Mucosa of descending colon (tissue), 3 donors: ENCODE measurements around the gene TMEM134. TPM values are rescaled to one million over a fixed set of nuclear protein-coding genes. Genes with fewer than 3 reads are reported as not detected.
"Not testable (repeated sequence)": the region's sequence is repeated elsewhere in the genome, so short reads cannot be mapped to it uniquely, and the experiment has no call there.

Experiments used
- ATAC-seq: fragments of 200-7000 bp; cut with Tn5 transposase; one replicate; pipeline ENCODE4 v1.9.1; 2020; ENCODE audit warnings: mild to moderate bottlenecking, moderate library complexity
- DNase-seq, 3 donors: peaks; one replicate each; pipeline ENCODE4 v3.0.0-alpha.2; 2020
- H3K36me3 ChIP-seq: fragments of 200-600 bp; one replicate; pipeline ENCODE4 v1.8.0; 2021; ENCODE audit warnings: low read depth, mild to moderate bottlenecking
- H3K4me1 ChIP-seq: fragments of 200-600 bp; one replicate; pipeline ENCODE4 v1.8.0; 2021; ENCODE audit warnings: low read depth, mild to moderate bottlenecking
- H3K4me3 ChIP-seq: fragments of 200-600 bp; one replicate; pipeline ENCODE4 v1.8.0; 2021; ENCODE audit warnings: mild to moderate bottlenecking
- H3K9me3 ChIP-seq: fragments of 200-600 bp; one replicate; pipeline ENCODE4 v1.8.0; 2021; ENCODE audit warnings: mild to moderate bottlenecking
- intact Hi-C, 2 donors: fragments of 100-400 bp; cut with DNase I in 1 of 2; cut with micrococcal nuclease in 1 of 2; formaldehyde crosslinking; loops; one replicate each; pipeline versions ENCODE4 v1.11.0 to v1.11.1; 2022; cut with DNase I, micrococcal nuclease
- total RNA-seq, 3 donors: library from RNA; stranded (reverse); fragmentation: NEBNext Ultra II Directional in 2 of 3; extraction: Animal tissue kit (Norgen Biotek cat#: 25700) in 2 of 3; gene quantifications; one replicate each; pipeline versions ENCODE4 v1.2.1 to v1.2.4, GENCODE V29; 2021 to 2023
- TF ChIP-seq, protein P1 (sequence below): fragments of 200-600 bp; IDR thresholded peaks from one replicate; pipeline ENCODE4 v1.8.0; 2022; ENCODE audit warnings: antibody characterized with exemption, mild to moderate bottlenecking
- donor health status: DM: no; HTN: no; CAD: no; lungs with moderate emphysema.
- donor health status: DM: no; HTN: no; CAD: no.
- donor health status: DM: no; HTN: yes; CAD: no.

The TMEM134 gene
- total RNA-seq, 3 donors from 2014 or later: 44.7 to 82.2 (median 60.9) TPM

DNA sequence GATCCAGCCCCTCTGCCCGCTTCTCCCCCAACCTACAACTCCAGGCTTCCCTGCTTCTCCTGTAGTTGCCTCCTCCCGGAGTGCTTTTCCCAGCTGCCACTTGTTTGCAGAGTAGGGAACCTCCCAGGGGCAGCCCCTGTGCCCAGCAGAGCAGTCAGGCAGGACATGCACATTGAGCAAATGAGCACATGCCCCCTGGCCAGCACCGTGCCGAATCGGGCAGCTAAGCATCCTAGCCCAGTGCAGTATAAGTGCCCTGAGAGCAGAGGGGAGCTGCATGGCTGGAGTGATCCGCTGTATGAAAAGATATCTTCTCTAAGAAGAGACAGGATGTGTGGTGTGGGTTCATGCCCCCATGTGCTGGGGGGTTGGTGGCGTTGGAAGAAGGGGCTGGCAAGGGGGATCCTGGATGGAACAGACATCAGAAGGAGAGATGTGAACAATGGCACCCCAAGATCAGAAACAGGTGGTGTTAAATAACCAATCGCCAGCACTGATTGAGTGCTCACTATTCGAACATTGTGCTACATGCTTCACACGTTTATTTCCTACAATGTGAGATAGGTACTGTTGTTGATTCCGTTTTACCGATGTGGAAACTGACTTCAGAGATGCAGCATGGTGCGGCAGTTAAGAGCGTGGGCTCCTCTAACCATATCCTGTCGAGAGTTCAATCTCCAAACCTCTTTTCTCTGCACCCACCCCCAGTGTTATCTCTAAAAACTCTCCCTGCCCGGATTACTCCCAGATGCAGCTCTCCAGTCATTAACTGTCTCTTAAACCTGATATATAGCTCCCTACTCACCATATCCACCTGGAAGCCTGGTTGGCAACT is 15.0 kb upstream of the TMEM134 start:
- Histone ChIP-seq H3K36me3 (no peaks in the 10 kb centered on the region), H3K4me3 (no peak overlapping the region), H3K9me3 (no peaks in the 10 kb centered on the region), H3K4me1 (peaks cover 24% of the 10 kb centered on the region)
- TF ChIP-seq, protein P1, sequence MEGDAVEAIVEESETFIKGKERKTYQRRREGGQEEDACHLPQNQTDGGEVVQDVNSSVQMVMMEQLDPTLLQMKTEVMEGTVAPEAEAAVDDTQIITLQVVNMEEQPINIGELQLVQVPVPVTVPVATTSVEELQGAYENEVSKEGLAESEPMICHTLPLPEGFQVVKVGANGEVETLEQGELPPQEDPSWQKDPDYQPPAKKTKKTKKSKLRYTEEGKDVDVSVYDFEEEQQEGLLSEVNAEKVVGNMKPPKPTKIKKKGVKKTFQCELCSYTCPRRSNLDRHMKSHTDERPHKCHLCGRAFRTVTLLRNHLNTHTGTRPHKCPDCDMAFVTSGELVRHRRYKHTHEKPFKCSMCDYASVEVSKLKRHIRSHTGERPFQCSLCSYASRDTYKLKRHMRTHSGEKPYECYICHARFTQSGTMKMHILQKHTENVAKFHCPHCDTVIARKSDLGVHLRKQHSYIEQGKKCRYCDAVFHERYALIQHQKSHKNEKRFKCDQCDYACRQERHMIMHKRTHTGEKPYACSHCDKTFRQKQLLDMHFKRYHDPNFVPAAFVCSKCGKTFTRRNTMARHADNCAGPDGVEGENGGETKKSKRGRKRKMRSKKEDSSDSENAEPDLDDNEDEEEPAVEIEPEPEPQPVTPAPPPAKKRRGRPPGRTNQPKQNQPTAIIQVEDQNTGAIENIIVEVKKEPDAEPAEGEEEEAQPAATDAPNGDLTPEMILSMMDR: no peak
- peak; percentile 2 for ATAC-seq
- peak in 1 of 3 donors; percentile 64 for DNase-seq
- intact Hi-C loops: no loop called here

DNA sequence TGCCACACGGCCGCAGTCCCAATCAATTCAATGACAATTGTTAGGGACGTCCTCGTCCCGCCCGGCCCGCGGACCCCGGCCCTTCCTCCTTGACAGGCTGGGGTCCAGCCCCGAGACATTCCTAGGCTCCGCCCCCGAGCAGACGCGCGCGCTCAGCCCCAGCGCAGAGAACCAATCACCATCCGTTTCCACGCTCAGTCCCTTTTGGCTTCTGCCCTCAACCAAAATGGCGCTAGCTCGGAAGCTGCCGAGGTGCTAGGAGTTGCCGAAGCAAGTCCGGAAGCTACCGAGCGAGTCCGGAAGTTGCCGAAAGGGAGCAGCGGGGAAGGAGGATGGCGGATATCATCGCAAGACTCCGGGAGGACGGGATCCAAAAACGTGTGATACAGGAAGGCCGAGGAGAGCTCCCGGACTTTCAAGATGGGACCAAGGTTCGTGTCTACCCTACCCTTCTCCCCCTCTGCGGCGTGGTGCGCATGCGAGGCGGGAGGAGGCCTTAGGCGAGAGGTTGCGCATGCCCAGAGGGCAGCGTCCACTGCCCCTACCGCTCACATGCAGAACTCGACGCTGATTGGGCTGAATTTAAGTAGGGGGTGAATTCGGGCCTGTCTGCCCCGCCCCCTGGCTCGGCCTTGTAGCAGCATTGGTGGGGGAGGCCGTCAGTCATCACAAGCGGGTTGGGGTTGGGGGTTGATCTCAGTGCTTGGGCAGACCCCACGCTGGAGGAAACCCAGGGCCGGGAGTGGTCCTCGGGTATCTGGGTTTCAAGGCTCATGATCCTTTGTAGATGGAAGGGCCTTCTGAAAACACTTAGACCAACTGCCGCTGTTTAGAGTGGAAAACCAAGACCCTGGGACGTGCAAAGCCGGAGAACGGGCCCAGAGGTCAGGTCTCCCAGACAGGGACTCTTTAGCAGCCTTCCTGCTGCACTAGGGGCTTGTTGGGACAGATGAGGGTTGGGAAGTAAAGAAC is 14.1 kb upstream of the TMEM134 start, which contains the start of gene AIP:
AIP (plus strand) TSS at position 200 of the 972 bp plus-strand sequence; CDS start at position 333, 133 bp downstream.
- H3K9me3 ChIP-seq: no peaks in the 10 kb centered on the region
- TF ChIP-seq, protein P1: no peak
- peaks cover 23% of the 10 kb centered on the region for H3K4me1 ChIP-seq
- peak; percentile 98 to 99 (median 98) for DNase-seq
- peak; percentile 96 for ATAC-seq
- H3K4me3 ChIP-seq: peak within 1 kb of the TSS; percentile 27
- intact Hi-C loops: no loop called here
- no peaks in the 10 kb centered on the region for H3K36me3 ChIP-seq

DNA sequence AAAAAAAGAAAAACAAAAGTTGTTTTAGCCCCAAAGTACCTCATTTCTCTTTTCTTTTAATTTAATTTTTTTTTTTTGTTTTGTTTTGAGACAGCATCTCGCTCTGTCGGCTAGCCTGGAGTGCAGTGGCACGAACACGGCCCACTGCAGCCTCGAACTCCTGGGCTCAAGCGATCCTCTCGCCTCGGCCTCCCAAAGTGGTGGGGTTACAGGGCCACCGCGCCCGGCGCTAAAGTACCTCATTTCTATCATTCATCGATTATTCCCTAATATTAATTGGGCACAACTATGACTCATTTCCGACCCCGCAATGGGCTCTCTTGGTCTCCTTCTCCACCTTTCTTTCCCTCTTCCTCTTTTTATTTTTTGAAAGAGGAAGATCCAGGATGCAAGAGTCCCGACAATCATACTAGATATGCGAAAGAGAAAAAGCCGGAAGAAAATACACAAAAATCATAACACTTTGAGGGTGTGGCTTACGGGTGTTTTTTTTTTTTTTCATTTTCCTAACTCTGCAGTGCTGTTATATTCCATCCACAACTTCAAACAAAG is 13.3 kb upstream of the TMEM134 start:
- intact Hi-C loops: no loop called here
- Histone ChIP-seq H3K4me1 (peaks cover 23% of the 10 kb centered on the region), H3K9me3 (no peaks in the 10 kb centered on the region), H3K36me3 (no peaks in the 10 kb centered on the region), H3K4me3 (peak overlapping the region; percentile 7)
- ATAC-seq: peak; percentile 50
- TF ChIP-seq, protein P1: no peak
- peak in 1 of 3 donors; percentile 54 for DNase-seq

DNA sequence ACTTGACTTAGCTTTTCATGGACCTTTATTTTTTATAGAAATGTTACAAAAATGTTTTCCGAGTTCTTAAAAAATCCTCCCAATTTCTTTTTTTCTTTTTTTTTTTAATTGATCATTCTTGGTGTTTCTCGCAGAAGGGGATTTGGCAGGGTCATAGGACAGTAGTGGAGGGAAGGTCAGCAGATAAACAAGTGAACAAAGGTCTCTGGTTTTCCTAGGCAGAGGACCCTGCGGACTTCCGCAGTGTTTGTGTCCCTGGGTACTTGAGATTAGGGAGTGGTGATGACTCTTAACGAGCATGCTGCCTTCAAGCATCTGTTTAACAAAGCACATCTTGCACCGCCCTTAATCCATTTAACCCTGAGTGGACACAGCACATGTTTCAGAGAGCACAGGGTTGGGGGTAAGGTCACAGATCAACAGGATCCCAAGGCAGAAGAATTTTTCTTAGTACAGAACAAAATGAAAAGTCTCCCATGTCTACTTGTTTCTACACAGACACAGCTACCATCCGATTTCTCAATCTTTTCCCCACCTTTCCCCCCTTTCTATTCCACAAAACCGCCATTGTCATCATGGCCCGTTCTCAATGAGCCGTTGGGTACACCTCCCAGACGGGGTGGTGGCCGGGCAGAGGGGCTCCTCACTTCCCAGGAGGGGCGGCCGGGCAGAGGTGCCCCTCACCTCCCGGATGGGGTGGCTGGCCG is 8.4 kb upstream of the TMEM134 start:
- H3K4me1 ChIP-seq, ATAC-seq, H3K9me3 ChIP-seq, H3K4me3 ChIP-seq, intact Hi-C loops, DNase-seq, H3K36me3 ChIP-seq: not testable (repeated sequence)

DNA sequence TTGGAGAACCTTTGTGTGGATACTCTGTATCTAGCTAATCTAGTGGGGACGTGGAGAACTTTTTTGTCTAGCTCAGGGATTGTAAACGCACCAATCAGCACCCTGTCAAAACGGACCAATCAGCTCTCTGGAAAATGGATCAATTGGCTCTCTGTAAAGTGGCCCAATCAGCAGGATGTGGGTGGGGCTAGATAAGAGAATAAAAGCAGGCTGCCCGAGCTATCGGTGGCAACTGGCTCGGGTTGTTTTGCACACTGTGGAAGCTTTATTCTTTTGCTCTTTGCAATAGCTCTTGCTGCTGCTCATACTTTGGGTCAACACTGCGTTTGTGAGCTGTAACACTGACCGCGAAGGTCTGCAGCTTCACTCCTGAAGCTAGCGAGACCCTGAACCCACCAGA is 7.6 kb upstream of the TMEM134 start:
- DNase-seq, intact Hi-C loops, H3K4me1 ChIP-seq, ATAC-seq, H3K9me3 ChIP-seq, H3K4me3 ChIP-seq, H3K36me3 ChIP-seq: not testable (repeated sequence)

DNA sequence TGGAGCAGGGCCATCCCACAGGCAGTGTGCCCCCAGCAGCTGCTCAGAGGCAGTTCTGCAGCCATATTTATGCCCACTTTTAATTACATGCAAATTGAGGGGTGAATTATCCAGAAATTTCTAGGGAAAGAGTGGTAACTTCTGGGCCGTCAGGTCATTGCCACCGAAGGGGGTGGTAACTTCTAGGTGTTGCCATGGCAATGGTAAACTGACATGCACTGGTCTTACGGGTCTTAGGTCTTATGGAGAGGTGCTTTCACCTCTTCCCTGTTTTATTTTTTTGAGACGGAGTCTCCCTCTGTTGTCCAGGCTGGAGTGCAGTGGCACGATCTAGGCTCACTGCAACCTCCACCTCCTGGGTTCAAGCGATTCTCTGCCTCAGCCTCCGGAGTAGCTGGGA is 3.8 kb upstream of the TMEM134 start:
- DNase-seq (no peak), ATAC-seq (no peak)
- TF ChIP-seq, protein P1: no peak
- Histone ChIP-seq H3K9me3 (no peaks in the 10 kb centered on the region), H3K4me3 (no peak overlapping the region), H3K36me3 (no peaks in the 10 kb centered on the region), H3K4me1 (peaks cover 5% of the 10 kb centered on the region)
- intact Hi-C loops: no loop called here
